IMR-90 (cell line): ENCODE measurements around the gene PBX4. TPM values are rescaled to one million over a fixed set of nuclear protein-coding genes. Genes with fewer than 3 reads are reported as not detected.

Experiments used
- ATAC-seq: fragments of 200-7000 bp; cut with Tn5 transposase; 2 replicates; pipeline ENCODE4 v1.9.1; 2020; ENCODE audit warnings: low read depth, mild to moderate bottlenecking, moderate library complexity
- BruUV-seq: library from RNA; stranded (reverse); fragments of 400-500 nt; replicated peaks from 2 replicates; lab custom pipeline; 2021; lab: Mats Ljungman, UMichigan
- CTCF ChIA-PET: fragments of 300-600 bp; formaldehyde crosslinking; extraction: SDS; loops from one replicate; lab custom pipeline; 2021; ENCODE audit warnings: antibody characterized with exemption; lab: Yijun Ruan, JAX
- POLR2A ChIA-PET: fragments of 300-600 bp; sonication (Branson Sonifier 250); formaldehyde crosslinking; loops from one replicate; lab custom pipeline; 2022; ENCODE audit warnings: antibody characterized with exemption; ENCODE audit not compliant: unreplicated experiment; lab: Charles Lee
- DNase-seq: peaks from one replicate; pipeline ENCODE4 v3.0.0; 2013
- H2AFZ ChIP-seq: replicated peaks from 2 replicates; pipeline ENCODE3; 2013; ENCODE audit warnings: low read length, mild to moderate bottlenecking; ENCODE audit not compliant: poor library complexity
- H2AK5ac ChIP-seq: 2 replicates; pipeline ENCODE4 v1.6.1; 2013; ENCODE audit warnings: low read depth, low read length, inconsistent platforms
- H2AK9ac ChIP-seq: replicated peaks from 2 replicates; pipeline ENCODE3; 2013; ENCODE audit warnings: mild to moderate bottlenecking, low read depth, low read length, moderate library complexity; ENCODE audit not compliant: poor library complexity
- H2BK120ac ChIP-seq: 2 replicates; pipeline ENCODE4 v1.6.1; 2013; ENCODE audit warnings: low read depth, low read length, inconsistent platforms
- H2BK15ac ChIP-seq: 3 replicates; pipeline ENCODE4 v1.6.1; 2013; ENCODE audit warnings: low read depth, low read length, inconsistent platforms
- H2BK20ac ChIP-seq: 2 replicates; pipeline ENCODE4 v1.6.1; 2013; ENCODE audit warnings: low read depth, mild to moderate bottlenecking, inconsistent platforms, low read length, moderate library complexity
- H2BK5ac ChIP-seq: 2 replicates; pipeline ENCODE4 v1.6.1; 2013; ENCODE audit warnings: mild to moderate bottlenecking, low read depth, low read length, inconsistent platforms; ENCODE audit not compliant: poor library complexity, severe bottlenecking
- H3K14ac ChIP-seq: replicated peaks from 2 replicates; pipeline ENCODE4 v1.6.1; 2013; ENCODE audit warnings: low read depth, low read length, inconsistent platforms
- H3K18ac ChIP-seq: 2 replicates; pipeline ENCODE4 v1.6.1; 2013; ENCODE audit warnings: low read depth, low read length, control low read depth
- H3K23ac ChIP-seq: 2 replicates; pipeline ENCODE4 v1.6.1; 2013; ENCODE audit warnings: low read depth, low read length, inconsistent platforms
- H3K27ac ChIP-seq: 2 replicates; pipeline ENCODE4 v1.5.1; 2013; ENCODE audit warnings: mild to moderate bottlenecking, control low read depth, low read length; ENCODE audit not compliant: insufficient read depth
- H3K27me3 ChIP-seq: 2 replicates; pipeline ENCODE4 v1.6.1; 2013; ENCODE audit warnings: low read length; ENCODE audit not compliant: control insufficient read depth, insufficient read depth
- H3K36me3 ChIP-seq: 2 replicates; pipeline ENCODE4 v1.6.1; 2013; ENCODE audit warnings: low read length, mixed read lengths; ENCODE audit not compliant: control insufficient read depth, insufficient read depth
- H3K4ac ChIP-seq: 2 replicates; pipeline ENCODE4 v1.6.1; 2013; ENCODE audit warnings: low read depth, low read length, inconsistent platforms
- H3K4me1 ChIP-seq: 2 replicates; pipeline ENCODE4 v1.6.1; 2013; ENCODE audit warnings: low read length, mixed read lengths; ENCODE audit not compliant: control insufficient read depth, insufficient read depth
- H3K4me2 ChIP-seq: 2 replicates; pipeline ENCODE4 v1.6.1; 2013; ENCODE audit warnings: low read depth, mild to moderate bottlenecking, control low read depth, low read length, moderate library complexity
- H3K4me3 ChIP-seq: 2 replicates; pipeline ENCODE4 v1.5.1; 2013; ENCODE audit warnings: low read depth, mild to moderate bottlenecking, control low read depth, low read length, moderate library complexity; ENCODE audit not compliant: insufficient read depth
- H3K56ac ChIP-seq: 2 replicates; pipeline ENCODE4 v1.6.1; 2013; ENCODE audit warnings: low read length, inconsistent platforms; ENCODE audit not compliant: insufficient read depth; ENCODE audit errors: extremely low read depth
- H3K79me1 ChIP-seq, 2 experiments: 2 replicates each; pipeline ENCODE4 v1.6.1; 2013; ENCODE audit warnings: low read length in 2 of 2, inconsistent platforms in 1 of 2, low read depth in 1 of 2
- H3K9ac ChIP-seq: 2 replicates; pipeline ENCODE4 v1.6.1; 2013; ENCODE audit warnings: low read depth, low read length, control low read depth
- H3K9me1 ChIP-seq: 2 replicates; pipeline ENCODE4 v1.6.1; 2013; ENCODE audit warnings: low read length, inconsistent platforms; ENCODE audit not compliant: insufficient read depth
- H3K9me3 ChIP-seq: 2 replicates; pipeline ENCODE4 v1.6.1; 2013; ENCODE audit warnings: low read length; ENCODE audit not compliant: control insufficient read depth, insufficient read depth
- H4K20me1 ChIP-seq: 2 replicates; pipeline ENCODE4 v1.6.1; 2013; ENCODE audit warnings: low read length, inconsistent platforms; ENCODE audit not compliant: insufficient read depth
- H4K5ac ChIP-seq: 2 replicates; pipeline ENCODE4 v1.6.1; 2013; ENCODE audit warnings: mild to moderate bottlenecking, low read depth, low read length, control low read depth
- H4K8ac ChIP-seq, 2 experiments: 2 replicates each; pipeline ENCODE4 v1.6.1; 2013; ENCODE audit warnings: low read depth in 2 of 2, low read length in 2 of 2, control low read depth in 1 of 2, inconsistent platforms in 1 of 2
- H4K91ac ChIP-seq: 2 replicates; pipeline ENCODE4 v1.6.1; 2013; ENCODE audit warnings: low read depth, low read length, inconsistent platforms; ENCODE audit not compliant: insufficient read depth
- MAZ ChIP-seq: IDR thresholded peaks from 2 replicates; pipeline ENCODE4 v1.6.1; 2012; ENCODE audit warnings: low read depth, mild to moderate bottlenecking, low read length, improper control_type of control experiment, moderate library complexity, borderline replicate concordance
- MXI1 ChIP-seq: IDR thresholded peaks from 2 replicates; pipeline ENCODE4 v1.6.1; 2012; ENCODE audit warnings: low read depth, mild to moderate bottlenecking, low read length, moderate library complexity, borderline replicate concordance
- WGBS, 2 experiments: methylation state at CpG; one replicate each; pipeline versions ENCODE4 v1.1.5 to v1.1.7; 2013; ENCODE audit warnings: missing lambda C conversion rate in 2 of 2; ENCODE audit not compliant: insufficient read length in 1 of 2; ENCODE audit errors: extremely low coverage in 2 of 2; 5-methylcytosine and 5-hydroxymethylcytosine counted together
- dilution Hi-C: fragments of 300-500 bp; cut with HindIII; formaldehyde crosslinking; loops from one replicate; pipeline ENCODE4 v1.14.3; 2018; ENCODE audit warnings: low sequenced_read_pairs; ENCODE audit not compliant: unreplicated experiment
- in situ Hi-C: fragments of 300-500 bp; cut with MboI; formaldehyde crosslinking; loops from 3 replicates; pipeline ENCODE4 v1.14.3; 2019; ENCODE audit warnings: low sequenced_read_pairs, inconsistent platforms, mixed read lengths
- intact Hi-C: fragments of 100-400 bp; cut with micrococcal nuclease; formaldehyde crosslinking; loops from 2 replicates; pipeline ENCODE4 v1.10.0; 2022
- polyA plus RNA-seq, 3 experiments: library from polyadenylated mRNA; depleted of rRNA; stranded (reverse); fragments of >200 nt; gene quantifications; 2 replicates each; pipeline ENCODE4 v1.2.3, GENCODE V29; 2012; ENCODE audit warnings: low replicate concordance in 1 of 3
- total RNA-seq: library from RNA; depleted of rRNA; stranded (reverse); fragments of >200 nt; gene quantifications from 2 replicates; pipeline ENCODE4 v1.2.3, GENCODE V29; 2012

The PBX4 gene
- total and polyA plus RNA-seq, 2 of the 4 experiments (the other 2 are of a cell fraction): 0.90 to 2.9 TPM

DNA sequence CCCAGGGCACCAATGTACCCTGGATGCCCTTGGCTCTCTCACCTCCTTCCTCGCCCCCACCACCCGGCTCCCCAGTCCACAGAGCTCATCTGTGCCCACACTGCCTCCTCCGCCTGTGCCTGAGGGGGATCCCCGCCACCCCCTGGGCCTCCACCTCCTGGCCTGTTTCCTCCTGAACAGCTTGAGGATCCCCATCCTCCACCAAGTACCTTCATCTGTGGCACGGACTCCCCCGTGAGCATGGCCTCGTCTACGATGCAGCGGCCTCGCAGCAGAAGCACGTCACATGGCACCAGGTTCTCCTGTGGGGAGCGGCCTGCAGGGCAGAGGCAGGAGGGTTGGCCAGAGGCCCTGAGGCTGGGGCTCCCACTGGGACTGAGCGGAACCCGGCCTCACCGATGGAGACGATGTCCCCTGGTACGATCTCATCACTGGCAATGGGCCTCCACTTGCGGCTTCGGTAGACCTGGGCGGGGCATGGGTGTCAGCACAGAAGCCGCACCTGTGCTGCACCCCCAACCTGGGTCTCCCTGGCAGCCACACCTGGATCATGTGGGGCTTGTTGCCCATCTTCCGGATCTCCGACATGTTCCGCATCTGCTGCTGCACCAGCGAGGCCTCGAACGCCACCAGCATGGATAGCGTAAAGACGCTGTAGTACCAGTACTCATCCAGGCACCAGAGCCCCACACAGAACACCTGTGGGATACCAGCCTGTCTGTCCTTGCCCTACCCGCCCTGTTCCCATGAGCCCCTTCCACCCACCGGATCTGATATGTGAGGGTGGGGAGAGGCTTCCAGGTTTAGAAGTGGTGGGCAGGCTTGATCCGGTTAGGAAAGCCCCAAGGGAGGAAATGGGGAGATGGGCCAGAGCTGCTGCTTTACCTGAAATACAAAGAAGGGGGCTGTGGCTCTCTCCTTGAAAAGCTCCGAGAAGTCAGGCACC is 38.2 kb upstream of the PBX4 start:
- no peak overlapping the region for H3K4ac ChIP-seq
- no peak overlapping the region for H3K4me2 ChIP-seq
- no peak overlapping the region for H3K23ac ChIP-seq
- ChIA-PET POLR2A (no interaction called here), CTCF (no interaction called here)
- no peak overlapping the region for H2AK5ac ChIP-seq
- no peak overlapping the region for H2BK120ac ChIP-seq
- BruUV-seq: no TSS peak
- H3K27ac ChIP-seq: no peak overlapping the region
- H2AFZ ChIP-seq: no peak overlapping the region
- peaks cover 9 to 28% of the 10 kb centered on the region in 2 experiments for H3K79me1 ChIP-seq
- no peak overlapping the region for H3K9ac ChIP-seq
- H3K27me3 ChIP-seq: no peaks in the 10 kb centered on the region
- no peak overlapping the region for H2BK5ac ChIP-seq
- in situ Hi-C loops: no loop called here
- peaks cover 3% of the 10 kb centered on the region; the same call in 1 of the 2 replicates for H3K4me1 ChIP-seq
- no peak overlapping the region for H4K91ac ChIP-seq
- WGBS, 2 experiments: 98% methylated on average over 19 of the region's 33 CpGs; no CpG with 5 or more reads in 1 of the 2 experiments
- no peak overlapping the region for H2BK20ac ChIP-seq
- TF ChIP-seq MAZ: no peak
- TF ChIP-seq MXI1: no peak
- ATAC-seq: no peak
- H4K20me1 ChIP-seq: peaks cover 25% of the 10 kb centered on the region
- H3K14ac ChIP-seq: no peak overlapping the region
- H3K9me1 ChIP-seq: peaks cover 12% of the 10 kb centered on the region
- no peak overlapping the region for H2BK15ac ChIP-seq
- H4K5ac ChIP-seq: no peak overlapping the region
- no peak overlapping the region for H4K8ac ChIP-seq
- dilution Hi-C loops: no loop called here
- no peaks in the 10 kb centered on the region for H3K9me3 ChIP-seq
- no peak overlapping the region for H2AK9ac ChIP-seq
- H3K36me3 ChIP-seq: peaks cover 74% of the 10 kb centered on the region
- H3K18ac ChIP-seq: no peak overlapping the region
- no peak overlapping the region for H3K56ac ChIP-seq
- intact Hi-C loops: no loop called here
- H3K4me3 ChIP-seq: no peak overlapping the region
- DNase-seq: no peak
